ENCODE results near the gene FAM81A. TPM values are rescaled to one million over a fixed set of nuclear protein-coding genes. Genes with fewer than 3 reads are reported as not detected.

Gene FAM81A
- total RNA-seq, 2 donors from 2014 or later, result 0.14 to 0.71 TPM

- Histone ChIP-seq H3K27ac (no peak overlapping the region), H3K36me3 (no peaks in the 10 kb centered on the region), H3K4me3 (no peak overlapping the region), H3K9me3 (no peaks in the 10 kb centered on the region), H3K27me3 (replicated peaks; ENCODE audit: insufficient read depth) (no peaks in the 10 kb centered on the region), H3K4me1 (ENCODE audit: control insufficient read depth in 1 of 2, low read depth in 2 of 2) (no peaks in the 10 kb centered on the region)
- no peak for TF ChIP-seq CTCF (IDR thresholded peaks at IDR 0.05)
- ATAC-seq (ENCODE audit: insufficient number of reproducible peaks, low FRiP score, low read depth) (no peak), DNase-seq (ENCODE audit: low spot score) (no peak)
These were observed 99.4 kb downstream of the FAM81A start for GRCh38 chr15:59537403-59537802.

GRCh38 chr15:59538494-59538893 lies 100.5 kb downstream of the FAM81A start:
- H3K27me3 ChIP-seq (replicated peaks; ENCODE audit: insufficient read depth), result no peaks in the 10 kb centered on the region
- no peak for DNase-seq (ENCODE audit: low spot score)
- no peaks in the 10 kb centered on the region for H3K4me1 ChIP-seq (ENCODE audit: control insufficient read depth in 1 of 2, low read depth in 2 of 2)
- no peaks in the 10 kb centered on the region for H3K9me3 ChIP-seq
- TF ChIP-seq CTCF (IDR thresholded peaks at IDR 0.05), result no peak
- no peak overlapping the region for H3K4me3 ChIP-seq
- H3K27ac ChIP-seq, result no peak overlapping the region
- no peaks in the 10 kb centered on the region for H3K36me3 ChIP-seq
- no peak for ATAC-seq (ENCODE audit: insufficient number of reproducible peaks, low FRiP score, low read depth)

DNA sequence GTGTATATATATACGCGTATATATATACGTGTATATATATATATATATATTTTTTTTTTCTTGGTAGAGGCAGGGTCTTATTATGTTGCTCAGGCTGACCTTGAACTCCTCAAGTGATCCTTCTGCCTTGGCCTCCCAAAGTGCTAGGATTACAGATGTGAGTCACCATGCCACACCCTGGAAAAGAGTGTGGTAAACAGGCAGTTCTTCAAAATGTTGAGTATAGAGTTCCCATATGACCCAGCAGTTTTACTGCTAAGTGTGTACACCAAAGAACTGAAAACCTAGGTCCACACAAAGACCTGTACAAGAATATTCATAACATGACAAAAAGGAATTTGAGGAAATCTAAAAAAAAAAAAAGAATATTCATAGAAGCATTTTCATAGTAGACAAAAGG lies 101.8 kb downstream of the FAM81A start:
- Histone ChIP-seq H3K9me3 (no peaks in the 10 kb centered on the region), H3K36me3 (no peaks in the 10 kb centered on the region), H3K4me1 (ENCODE audit: control insufficient read depth in 1 of 2, low read depth in 2 of 2) (no peaks in the 10 kb centered on the region), H3K4me3 (no peak overlapping the region), H3K27me3 (replicated peaks; ENCODE audit: insufficient read depth) (no peaks in the 10 kb centered on the region), H3K27ac (no peak overlapping the region)
- TF ChIP-seq CTCF (IDR thresholded peaks at IDR 0.05), result no peak
- ATAC-seq (ENCODE audit: insufficient number of reproducible peaks, low FRiP score, low read depth) (no peak), DNase-seq (ENCODE audit: low spot score) (no peak)

- H3K4me3 ChIP-seq, result no peak overlapping the region
- ATAC-seq (ENCODE audit: insufficient number of reproducible peaks, low FRiP score, low read depth) (no peak), DNase-seq (ENCODE audit: low spot score) (no peak)
- H3K9me3 ChIP-seq, result no peaks in the 10 kb centered on the region
- no peaks in the 10 kb centered on the region for H3K36me3 ChIP-seq
- H3K27ac ChIP-seq, result no peak overlapping the region
- H3K27me3 ChIP-seq (replicated peaks; ENCODE audit: insufficient read depth), result no peaks in the 10 kb centered on the region
- no peak for TF ChIP-seq CTCF (IDR thresholded peaks at IDR 0.05)
- no peaks in the 10 kb centered on the region for H3K4me1 ChIP-seq (ENCODE audit: control insufficient read depth in 1 of 2, low read depth in 2 of 2)
These were observed 102.7 kb downstream of the FAM81A start for GRCh38 chr15:59540654-59541053.

- DNase-seq (ENCODE audit: low spot score) (no peak), ATAC-seq (ENCODE audit: insufficient number of reproducible peaks, low FRiP score, low read depth) (no peak)
- Histone ChIP-seq H3K36me3 (no peaks in the 10 kb centered on the region), H3K27me3 (replicated peaks; ENCODE audit: insufficient read depth) (no peaks in the 10 kb centered on the region), H3K4me3 (no peak overlapping the region), H3K9me3 (no peaks in the 10 kb centered on the region), H3K27ac (no peak overlapping the region), H3K4me1 (ENCODE audit: control insufficient read depth in 1 of 2, low read depth in 2 of 2) (no peaks in the 10 kb centered on the region)
- TF ChIP-seq CTCF (IDR thresholded peaks at IDR 0.05), result no peak
These were observed 103.8 kb downstream of the FAM81A start for GRCh38 chr15:59541750-59542149.
